K562 (cell line): Measurements from ENCODE around the gene TICRR.

ENCODE experiments used
- CREB1 ChIP-seq, 2 experiments: sonication (generic) in 1 of 2; formaldehyde crosslinking in 1 of 2; IDR thresholded peaks; 2 replicates each; pipeline versions ENCODE4 v1.6.1 to v1.8.0; 2012 to 2022; ENCODE audit warnings: inconsistent platforms in 1 of 2, mild to moderate bottlenecking in 1 of 2, missing genetic modification reagents in 1 of 2, moderate library complexity in 1 of 2
- ETV6 ChIP-seq, 3 experiments: fragments of 150-350 bp in 1 of 3; sonication (generic) in 1 of 3; formaldehyde crosslinking in 1 of 3; IDR thresholded peaks; 2 replicates each; pipeline versions ENCODE4 v1.6.1 to v1.8.0; 2014 to 2022; ENCODE audit warnings: borderline replicate concordance in 2 of 3, low read depth in 2 of 3, antibody characterized with exemption in 1 of 3, low read length in 1 of 3, mild to moderate bottlenecking in 1 of 3, missing genetic modification reagents in 1 of 3
- POLR2AphosphoS2 ChIP-seq: IDR thresholded peaks from 2 replicates; pipeline ENCODE4 v1.6.1; 2012; ENCODE audit warnings: low read length, improper control_type of control experiment
- RB1 ChIP-seq: fragments of 450-650 bp; IDR thresholded peaks from 2 replicates; pipeline ENCODE4 v1.6.1; 2017; ENCODE audit warnings: low read depth, mild to moderate bottlenecking

GRCh38 chr15:89616228-89616627 is 41.0 kb downstream of the TICRR start:
- TF ChIP-seq CREB1 (IDR thresholded peaks at IDR 0.05), result no peak
- TF ChIP-seq CREB1 (CRISPR knock-in tag; IDR thresholded peaks at IDR 0.05), result no peak
- no peak for TF ChIP-seq ETV6 (IDR thresholded peaks at IDR 0.05; ENCODE audit: borderline replicate concordance in 1 of 2, low read depth in 2 of 2, low read length in 1 of 2)
- no peak for TF ChIP-seq ETV6 (CRISPR knock-in tag; IDR thresholded peaks at IDR 0.05; ENCODE audit: borderline replicate concordance)
- TF ChIP-seq RB1, result no peak
- TF ChIP-seq POLR2AphosphoS2, result no peak
